SU-DHL-6 (cell line): ENCODE results near the gene ARHGAP10.

Source experiments
- H2AFZ ChIP-seq: fragments of 200-600 bp; sonication (generic); 2 replicates; pipeline ENCODE4 v1.6.1; 2014; ENCODE audit warnings: low read depth, mild to moderate bottlenecking, moderate library complexity, mixed read lengths, antibody characterized with exemption, low read length; ENCODE audit not compliant: severe bottlenecking
- H3F3A ChIP-seq: fragments of 200-600 bp; shearing (Covaris generic); 2 replicates; pipeline ENCODE4 v1.6.0; 2016; ENCODE audit warnings: antibody characterized with exemption, mild to moderate bottlenecking; ENCODE audit not compliant: insufficient read depth
- H3K27ac ChIP-seq: fragments of 200-600 bp; sonication (generic); 2 replicates; pipeline ENCODE4 v1.5.1; 2016; ENCODE audit warnings: low read depth, mild to moderate bottlenecking, low read length, moderate library complexity, mixed read lengths
- H3K27me3 ChIP-seq: fragments of 200-600 bp; sonication (generic), shearing (Covaris generic); 2 replicates; pipeline ENCODE4 v1.6.0; 2014; ENCODE audit warnings: mild to moderate bottlenecking, low read length
- H3K36me3 ChIP-seq: fragments of 200-600 bp; sonication (generic); 2 replicates; pipeline ENCODE4 v1.6.1; 2014; ENCODE audit warnings: mild to moderate bottlenecking, low read length, mixed read lengths
- H3K4me2 ChIP-seq: fragments of 300-600, 200-600 bp; shearing (Covaris generic), sonication (generic); 2 replicates; pipeline ENCODE4 v1.6.0; 2014; ENCODE audit warnings: low read length, low read depth, mild to moderate bottlenecking; ENCODE audit not compliant: poor library complexity, severe bottlenecking
- H3K4me3 ChIP-seq: fragments of 200-600 bp; sonication (generic); 2 replicates; pipeline ENCODE4 v1.5.1; 2014; ENCODE audit warnings: antibody characterized with exemption, low read length, mild to moderate bottlenecking, mixed read lengths; ENCODE audit not compliant: insufficient read depth, poor library complexity, severe bottlenecking
- H3K79me2 ChIP-seq: fragments of 200-600 bp; sonication (generic); 2 replicates; pipeline ENCODE4 v1.6.1; 2014; ENCODE audit warnings: mild to moderate bottlenecking, low read length, moderate library complexity; ENCODE audit not compliant: insufficient read depth
- H3K9ac ChIP-seq: fragments of 200-600 bp; sonication (generic); 2 replicates; pipeline ENCODE4 v1.7.0; 2014; ENCODE audit warnings: mild to moderate bottlenecking, low read length
- H3K9me2 ChIP-seq: fragments of 200-600 bp; sonication (generic); replicated peaks from 2 replicates; pipeline ENCODE4 v1.6.1; 2014; ENCODE audit warnings: low read length; ENCODE audit not compliant: insufficient read depth
- H3K9me3 ChIP-seq: fragments of 200-600 bp; sonication (generic); 2 replicates; pipeline ENCODE4 v1.6.1; 2014; ENCODE audit warnings: low read length, mixed read lengths; ENCODE audit not compliant: insufficient read depth
- H4K20me1 ChIP-seq: fragments of 200-600 bp; sonication (generic); 2 replicates; pipeline ENCODE4 v1.6.1; 2014; ENCODE audit warnings: low read depth, mild to moderate bottlenecking, antibody characterized with exemption, low read length, moderate library complexity, mixed read lengths
- CTCF ChIP-seq: fragments of 200-600 bp; sonication (generic); IDR thresholded peaks from one replicate; pipeline ENCODE4 v1.5.1; 2017; ENCODE audit warnings: antibody characterized with exemption, mild to moderate bottlenecking, low read length, moderate library complexity; ENCODE audit not compliant: insufficient read depth, poor library complexity, severe bottlenecking
- EZH2phosphoT487 ChIP-seq: fragments of 200-600 bp; sonication (generic), shearing (Covaris generic); conservative IDR thresholded peaks from 2 replicates; pipeline ENCODE4 v1.6.1; 2018; ENCODE audit warnings: mild to moderate bottlenecking, antibody characterized with exemption, low read length, moderate library complexity, mixed read lengths

Gene ARHGAP10

GRCh38 chr4:148069086-148069894 lies 337.4 kb downstream of the ARHGAP10 start:
- Histone ChIP-seq H2AFZ (no peak overlapping the region), H3K9ac (no peak overlapping the region), H3K4me2 (no peak overlapping the region), H3K27me3 (no peaks in the 10 kb centered on the region), H3F3A (no peaks in the 10 kb centered on the region), H3K9me3 (peaks cover 4% of the 10 kb centered on the region; the same call in 1 of the 2 replicates), H4K20me1 (no peaks in the 10 kb centered on the region), H3K4me3 (no peak overlapping the region), H3K9me2 (no peaks in the 10 kb centered on the region), H3K79me2 (no peaks in the 10 kb centered on the region), H3K27ac (no peak overlapping the region), H3K36me3 (no peaks in the 10 kb centered on the region)
- TF ChIP-seq EZH2phosphoT487 = no peak
- no peak for TF ChIP-seq CTCF

GRCh38 chr4:148069895-148070178 lies 337.9 kb downstream of the ARHGAP10 start:
- Histone ChIP-seq H3K9ac (no peak overlapping the region), H2AFZ (no peak overlapping the region), H3K4me2 (no peak overlapping the region), H3K27me3 (no peaks in the 10 kb centered on the region), H3K4me3 (no peak overlapping the region), H3F3A (no peaks in the 10 kb centered on the region), H3K9me3 (peaks cover 9% of the 10 kb centered on the region), H3K79me2 (no peaks in the 10 kb centered on the region), H4K20me1 (no peaks in the 10 kb centered on the region), H3K36me3 (no peaks in the 10 kb centered on the region), H3K27ac (no peak overlapping the region), H3K9me2 (no peaks in the 10 kb centered on the region)
- TF ChIP-seq EZH2phosphoT487 (no peak), CTCF (no peak)

- no peak overlapping the region for H3K27ac ChIP-seq
- H3K9ac ChIP-seq = no peak overlapping the region
- H3K9me3 ChIP-seq = peaks cover 14% of the 10 kb centered on the region
- no peaks in the 10 kb centered on the region for H3K9me2 ChIP-seq
- H3F3A ChIP-seq = no peaks in the 10 kb centered on the region
- TF ChIP-seq EZH2phosphoT487 = no peak
- TF ChIP-seq CTCF = no peak
- no peaks in the 10 kb centered on the region for H3K79me2 ChIP-seq
- H2AFZ ChIP-seq = no peak overlapping the region
- H3K4me3 ChIP-seq = no peak overlapping the region
- H3K36me3 ChIP-seq = no peaks in the 10 kb centered on the region
- H4K20me1 ChIP-seq = no peaks in the 10 kb centered on the region
- H3K4me2 ChIP-seq = no peak overlapping the region
- H3K27me3 ChIP-seq = no peaks in the 10 kb centered on the region
Measured at GRCh38 chr4:148071009-148071408, 339.1 kb downstream of the ARHGAP10 start.
